NCI-H146 treated with DMSO at 0.1 percent for 48 hours (cell line): Measurements from ENCODE around the gene MORF4L2.
A peak's percentile ranks its signal among the peaks of the same experiment; 100 is the strongest.

Source experiments
- DNase-seq: peaks from one replicate; lab custom pipeline; 2025; ENCODE audit not compliant: unreplicated experiment; lab: John Stamatoyannopoulos, UW

MORF4L2 gene

GRCh38 chrX:103637604-103638338 lies 48.7 kb downstream of the MORF4L2 start:
- DNase-seq = no peak

GRCh38 chrX:103635436-103635835 lies 51.1 kb downstream of the MORF4L2 start:
- no peak for DNase-seq

- DNase-seq = no peak
These were observed 55.4 kb downstream of the MORF4L2 start for GRCh38 chrX:103631145-103631544.

- no peak for DNase-seq
These were observed 56.4 kb downstream of the MORF4L2 start for GRCh38 chrX:103630171-103630511.

GRCh38 chrX:103629318-103630170 lies 57.0 kb downstream of the MORF4L2 start:
- peak; percentile 45 for DNase-seq

- DNase-seq = peak; percentile 14
These were observed 57.8 kb downstream of the MORF4L2 start, which contains the start of gene TCEAL1 for GRCh38 chrX:103628386-103629317. Gene TCEAL1 (plus strand): TSS chrX:103628975. CDS start chrX:103629917, 942 bp downstream.

- DNase-seq = no peak
These were observed 59.6 kb downstream of the MORF4L2 start for GRCh38 chrX:103626855-103627254.
